CD4-positive, alpha-beta T cell (primary cell): ENCODE results near the gene SCFD2. TPM values are rescaled to one million over a fixed set of nuclear protein-coding genes. Genes with fewer than 3 reads are reported as not detected.

Experiments used
- ATAC-seq: fragments of 200-7000 bp; cut with Tn5 transposase; one replicate; pipeline ENCODE4 v1.10.0; 2022; ENCODE audit warnings: mild to moderate bottlenecking; ENCODE audit not compliant: poor library complexity
- CTCF ChIA-PET: fragments of 350-600 bp; sonication (Branson Sonifier 250); formaldehyde crosslinking; loops from one replicate; lab custom pipeline; 2021; ENCODE audit warnings: antibody characterized with exemption, inconsistent platforms; lab: Charles Lee
- POLR2A ChIA-PET: fragments of 350-600 bp; sonication (Branson Sonifier 250); formaldehyde crosslinking; loops from one replicate; lab custom pipeline; 2021; ENCODE audit warnings: antibody characterized with exemption, inconsistent platforms; lab: Charles Lee
- DNase-seq, 14 experiments: peaks; one replicate each; pipeline ENCODE4 v3.0.0-alpha.2; 2013 to 2020; ENCODE audit warnings: mixed read lengths in 2 of 14
- H3K27ac ChIP-seq, 2 donors: one replicate each; pipeline versions ENCODE4 v1.5.1 to v1.7.0; 2013; ENCODE audit warnings: low read length in 2 of 2, low read depth in 1 of 2, mild to moderate bottlenecking in 1 of 2
- H3K27me3 ChIP-seq, 2 experiments: 1 replicate in 1 of 2; 2 replicates in 1 of 2; pipeline versions ENCODE4 v1.6.1 to v1.7.0; 2013; ENCODE audit warnings: low read length in 2 of 2, control low read depth in 1 of 2, mild to moderate bottlenecking in 1 of 2, moderate library complexity in 1 of 2; ENCODE audit not compliant: insufficient read depth in 2 of 2, control insufficient read depth in 1 of 2
- H3K36me3 ChIP-seq: one replicate; pipeline ENCODE4 v1.6.1; 2013; ENCODE audit warnings: low read length, control low read depth; ENCODE audit not compliant: insufficient read depth
- H3K4me1 ChIP-seq: one replicate; pipeline ENCODE4 v1.6.1; 2013; ENCODE audit warnings: low read length, control low read depth; ENCODE audit not compliant: insufficient read depth
- H3K4me3 ChIP-seq: one replicate; pipeline ENCODE4 v1.5.1; 2013; ENCODE audit warnings: mild to moderate bottlenecking, low read length, moderate library complexity
- H3K9me3 ChIP-seq, 2 experiments: 1 replicate in 1 of 2; 2 replicates in 1 of 2; pipeline versions ENCODE4 v1.6.1 to v1.7.0; 2013; ENCODE audit warnings: low read length in 2 of 2, mild to moderate bottlenecking in 2 of 2, control low read depth in 1 of 2, moderate library complexity in 1 of 2; ENCODE audit not compliant: control insufficient read depth in 1 of 2, insufficient read depth in 1 of 2
- H3K27ac Mint-ChIP-seq: one replicate; pipeline ENCODE4 v1.8.0; 2020; ENCODE audit warnings: mixed read lengths
- H3K27me3 Mint-ChIP-seq: one replicate; pipeline ENCODE4 v1.8.0; 2021; ENCODE audit warnings: mixed read lengths
- H3K36me3 Mint-ChIP-seq: one replicate; pipeline ENCODE4 v1.8.0; 2021; ENCODE audit warnings: low read depth, mixed read lengths
- H3K4me1 Mint-ChIP-seq: one replicate; pipeline ENCODE4 v1.8.0; 2021; ENCODE audit warnings: low read depth, mixed read lengths
- H3K4me3 Mint-ChIP-seq: one replicate; pipeline ENCODE4 v1.8.0; 2020; ENCODE audit warnings: mild to moderate bottlenecking, mixed read lengths
- H3K9me3 Mint-ChIP-seq: one replicate; pipeline ENCODE4 v1.8.0; 2020; ENCODE audit warnings: mixed read lengths
- CTCF ChIP-seq: fragments of 200-600 bp; IDR thresholded peaks from one replicate; pipeline ENCODE4 v1.8.0; 2022; ENCODE audit warnings: antibody characterized with exemption, mild to moderate bottlenecking
- intact Hi-C, 2 experiments: fragments of 100-400 bp; cut with DNase I in 1 of 2; cut with micrococcal nuclease in 1 of 2; formaldehyde crosslinking; loops; one replicate each; pipeline versions ENCODE4 v1.15.1 to v1.9.0; 2023 to 2025; cut with DNase I, micrococcal nuclease
- total RNA-seq, 174 experiments: library from RNA in 2 of 174; stranded (reverse) in 2 of 174; gene quantifications; one replicate each; pipeline ENCODE4 v1.2.3 and lab custom pipeline; 2021 to 2026

Gene SCFD2
- total RNA-seq, 2 experiments from 2014 or later: 15.4 to 17.6 TPM

GRCh38 chr4:53371049-53371448, 5.2 kb upstream of the SCFD2 start:
- POLR2A ChIA-PET: no interaction called here
- H3K4me3 Mint-ChIP-seq: no peak overlapping the region
- CTCF ChIA-PET: no interaction called here
- H3K4me1 Mint-ChIP-seq: peaks cover 11% of the 10 kb centered on the region
- TF ChIP-seq CTCF: no peak
- peaks cover 5% of the 10 kb centered on the region for H3K36me3 Mint-ChIP-seq
- ATAC-seq (no peak), DNase-seq (no peak)
- H3K36me3 ChIP-seq: no peaks in the 10 kb centered on the region
- no peak overlapping the region for H3K27ac Mint-ChIP-seq
- no peak overlapping the region for H3K27ac ChIP-seq
- H3K9me3 Mint-ChIP-seq: no peaks in the 10 kb centered on the region
- H3K27me3 ChIP-seq: peaks cover 2 to 6% of the 10 kb centered on the region in 2 experiments
- no peak overlapping the region for H3K4me3 ChIP-seq
- peaks cover 6% of the 10 kb centered on the region for H3K4me1 ChIP-seq
- H3K27me3 Mint-ChIP-seq: peaks cover 29% of the 10 kb centered on the region
- H3K9me3 ChIP-seq: no peaks in the 10 kb centered on the region
- intact Hi-C loops: loop anchor here in 1 of 2 experiments (10.0 kb wide), 1 partner anchor 54 kb away; no protein-coding TSS in a partner anchor

GRCh38 chr4:53367721-53368120, 1.9 kb upstream of the SCFD2 start:
- Mint-ChIP-seq H3K27me3 (peaks cover 24% of the 10 kb centered on the region), H3K36me3 (peaks cover 10% of the 10 kb centered on the region), H3K9me3 (no peaks in the 10 kb centered on the region), H3K27ac (no peak overlapping the region), H3K4me1 (peaks cover 39% of the 10 kb centered on the region), H3K4me3 (peak overlapping the region; percentile 15)
- H3K27ac ChIP-seq: no peak overlapping the region
- no peaks in the 10 kb centered on the region for H3K36me3 ChIP-seq
- H3K27me3 ChIP-seq: peaks cover 2 to 6% of the 10 kb centered on the region in 2 experiments
- ChIA-PET CTCF (no interaction called here), POLR2A (interaction anchor here (3.7 kb wide), 1 partner anchor 10 kb away, joined by 35 read pairs; the partner anchor contains the start of gene FIP1L1)
- no peak overlapping the region for H3K4me3 ChIP-seq
- ATAC-seq: no peak
- intact Hi-C loops: loop anchor here (1.0 to 10.0 kb wide), 4 partner anchors 9 to 1525 kb away; partner anchors contain the start of genes DCUN1D4 (in 2 of the 2) and RASL11B (in 1 of the 2)
- no peaks in the 10 kb centered on the region for H3K9me3 ChIP-seq
- no peak for DNase-seq
- no peak for TF ChIP-seq CTCF
- H3K4me1 ChIP-seq: peaks cover 24% of the 10 kb centered on the region

GRCh38 chr4:53366301-53366716, 448 bp upstream of the SCFD2 start:
- DNase-seq (no peak), ATAC-seq (peak; percentile 24)
- no peak for TF ChIP-seq CTCF
- H3K9me3 Mint-ChIP-seq: no peaks in the 10 kb centered on the region
- Histone ChIP-seq H3K27me3 (peaks cover 2 to 6% of the 10 kb centered on the region in 2 experiments), H3K36me3 (no peaks in the 10 kb centered on the region), H3K4me3 (peak overlapping the region; percentile 72), H3K9me3 (no peaks in the 10 kb centered on the region), H3K4me1 (peaks cover 28% of the 10 kb centered on the region), H3K27ac (peak overlapping the region; percentile 75 to 77)
- peak overlapping the region; percentile 93 for H3K27ac Mint-ChIP-seq
- H3K36me3 Mint-ChIP-seq: peaks cover 10% of the 10 kb centered on the region
- H3K4me3 Mint-ChIP-seq: peak overlapping the region; percentile 91
- ChIA-PET POLR2A (interaction anchor here (0.9 to 3.7 kb wide), 6 partner anchors 9 to 697 kb away, joined by 3 to 35 read pairs (median 7); partner anchors contain the start of gene FIP1L1), CTCF (no interaction called here)
- intact Hi-C loops: loop anchor here (1.0 to 10.0 kb wide), 4 partner anchors 11 to 1524 kb away; partner anchors contain the start of genes DCUN1D4 (in 2 of the 2), FIP1L1 (in 1 of the 2) and RASL11B (in 1 of the 2)
- peaks cover 13% of the 10 kb centered on the region for H3K27me3 Mint-ChIP-seq
- H3K4me1 Mint-ChIP-seq: peaks cover 50% of the 10 kb centered on the region
